BJ (cell line): ENCODE data around the gene HIVEP2. TPM values are rescaled to one million over a fixed set of nuclear protein-coding genes. Genes with fewer than 3 reads are reported as not detected.

Source experiments
- CTCF ChIA-PET: fragments of 350-600 bp; formaldehyde crosslinking; extraction: SDS; loops from one replicate; lab custom pipeline; 2021; ENCODE audit warnings: antibody characterized with exemption, inconsistent platforms; lab: Yijun Ruan, JAX
- POLR2A ChIA-PET: fragments of 300-600 bp; sonication (Branson Sonifier 250); formaldehyde crosslinking; extraction: SDS; loops from one replicate; lab custom pipeline; 2021; ENCODE audit warnings: antibody characterized with exemption; lab: Charles Lee
- DNase-seq: peaks from one replicate; pipeline ENCODE4 v3.0.0-alpha.2; 2011; ENCODE audit warnings: low read depth
- H3K27me3 ChIP-seq: 2 replicates; pipeline ENCODE4 v1.6.0; 2011; ENCODE audit warnings: low read length; ENCODE audit not compliant: control insufficient read depth, insufficient read depth
- H3K36me3 ChIP-seq: 2 replicates; pipeline ENCODE4 v1.5.1; 2011; ENCODE audit warnings: low read length; ENCODE audit not compliant: control insufficient read depth, insufficient read depth
- H3K4me3 ChIP-seq: 2 replicates; pipeline ENCODE4 v1.5.1; 2011; ENCODE audit warnings: low read depth, mild to moderate bottlenecking, control low read depth, low read length
- polyA plus RNA-seq: library from polyadenylated mRNA; depleted of rRNA; stranded (reverse); fragments of >200 nt; gene quantifications from 2 replicates; pipeline ENCODE4 v1.2.3, GENCODE V29; 2011
- TF ChIP-seq, protein P1 (sequence below): IDR thresholded peaks from 2 replicates; pipeline ENCODE4 v1.5.1; 2011; ENCODE audit warnings: low read depth, mild to moderate bottlenecking, control low read depth, inconsistent platforms, low read length, moderate library complexity; ENCODE audit not compliant: insufficient read depth

The HIVEP2 gene
- polyA plus RNA-seq, 1 experiment = 3.7 TPM

DNA sequence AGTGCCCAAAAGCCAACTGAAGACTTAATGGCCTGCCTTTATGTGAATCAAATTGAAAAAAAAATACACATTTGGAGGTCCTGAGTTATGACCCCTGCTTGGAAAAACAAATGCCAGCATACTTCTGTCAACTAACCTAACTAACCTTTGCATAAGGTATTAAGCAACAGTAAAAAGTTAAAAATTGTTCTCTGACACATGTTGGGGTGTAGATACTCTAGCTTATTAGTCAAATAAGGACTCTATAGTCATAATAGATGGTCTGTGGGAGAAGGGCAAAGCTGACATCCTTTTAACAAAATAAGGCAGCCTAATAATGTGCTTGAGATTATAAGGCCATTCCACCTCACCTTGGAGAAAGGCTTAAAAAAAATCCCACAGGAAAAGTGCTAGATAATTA lies 140.5 kb downstream of the HIVEP2 start:
- TF ChIP-seq, protein P1, sequence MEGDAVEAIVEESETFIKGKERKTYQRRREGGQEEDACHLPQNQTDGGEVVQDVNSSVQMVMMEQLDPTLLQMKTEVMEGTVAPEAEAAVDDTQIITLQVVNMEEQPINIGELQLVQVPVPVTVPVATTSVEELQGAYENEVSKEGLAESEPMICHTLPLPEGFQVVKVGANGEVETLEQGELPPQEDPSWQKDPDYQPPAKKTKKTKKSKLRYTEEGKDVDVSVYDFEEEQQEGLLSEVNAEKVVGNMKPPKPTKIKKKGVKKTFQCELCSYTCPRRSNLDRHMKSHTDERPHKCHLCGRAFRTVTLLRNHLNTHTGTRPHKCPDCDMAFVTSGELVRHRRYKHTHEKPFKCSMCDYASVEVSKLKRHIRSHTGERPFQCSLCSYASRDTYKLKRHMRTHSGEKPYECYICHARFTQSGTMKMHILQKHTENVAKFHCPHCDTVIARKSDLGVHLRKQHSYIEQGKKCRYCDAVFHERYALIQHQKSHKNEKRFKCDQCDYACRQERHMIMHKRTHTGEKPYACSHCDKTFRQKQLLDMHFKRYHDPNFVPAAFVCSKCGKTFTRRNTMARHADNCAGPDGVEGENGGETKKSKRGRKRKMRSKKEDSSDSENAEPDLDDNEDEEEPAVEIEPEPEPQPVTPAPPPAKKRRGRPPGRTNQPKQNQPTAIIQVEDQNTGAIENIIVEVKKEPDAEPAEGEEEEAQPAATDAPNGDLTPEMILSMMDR = no peak
- Histone ChIP-seq H3K36me3 (no peaks in the 10 kb centered on the region), H3K4me3 (no peak overlapping the region), H3K27me3 (no peaks in the 10 kb centered on the region)
- POLR2A ChIA-PET = no interaction called here
- DNase-seq = no peak
- CTCF ChIA-PET = no interaction called here

DNA sequence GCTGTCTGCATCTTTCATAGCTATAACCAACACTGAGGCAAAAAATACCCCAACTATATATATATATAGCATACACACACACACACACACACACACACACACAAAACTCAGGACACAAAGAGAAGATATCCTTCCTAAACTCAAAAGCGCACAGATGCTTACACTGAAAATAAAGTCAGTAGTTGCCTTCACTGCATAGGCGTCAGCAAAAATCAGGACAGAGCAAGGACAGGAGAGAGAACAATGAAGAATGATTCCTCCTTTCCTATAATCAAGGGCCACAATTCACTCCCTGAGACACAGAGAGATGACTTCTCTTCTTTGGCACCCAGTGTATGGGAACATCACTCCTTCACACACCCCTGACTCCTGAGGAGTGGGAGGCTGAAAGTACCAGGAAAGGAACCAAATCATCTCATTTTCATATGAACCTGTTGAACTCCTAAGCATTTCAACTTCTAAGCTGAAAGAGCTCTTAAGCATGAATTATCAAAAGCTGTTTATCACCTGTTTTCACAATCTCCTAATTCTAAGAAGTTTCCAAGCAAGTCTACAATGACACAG lies 141.4 kb downstream of the HIVEP2 start:
- DNase-seq = no peak
- TF ChIP-seq, protein P1 = no peak
- POLR2A ChIA-PET = no interaction called here
- Histone ChIP-seq H3K4me3 (no peak overlapping the region), H3K27me3 (no peaks in the 10 kb centered on the region), H3K36me3 (no peaks in the 10 kb centered on the region)
- CTCF ChIA-PET = no interaction called here

DNA sequence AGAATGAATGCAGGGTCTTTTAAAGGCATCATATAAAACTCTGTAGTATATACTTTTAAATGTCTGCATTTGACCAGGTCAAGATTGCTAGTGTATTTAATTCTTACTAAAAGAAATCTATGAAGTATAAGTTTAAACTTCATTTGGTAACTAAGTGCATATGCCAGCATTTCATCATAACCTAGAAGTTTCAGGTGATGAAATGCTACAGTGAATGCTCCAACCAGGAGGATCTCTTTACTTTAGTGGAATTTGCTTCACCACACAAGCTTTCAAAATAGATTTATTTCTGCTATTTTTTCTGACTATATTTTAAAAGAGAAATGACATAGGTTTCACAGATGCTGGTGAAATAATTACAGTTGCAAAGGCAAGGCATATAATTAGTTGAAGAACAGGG lies 141.9 kb downstream of the HIVEP2 start:
- H3K36me3 ChIP-seq = no peaks in the 10 kb centered on the region
- ChIA-PET CTCF (no interaction called here), POLR2A (no interaction called here)
- H3K4me3 ChIP-seq = no peak overlapping the region
- no peak for DNase-seq
- TF ChIP-seq, protein P1 = no peak
- no peaks in the 10 kb centered on the region for H3K27me3 ChIP-seq

GRCh38 chr6:142802124-142802523 lies 142.9 kb downstream of the HIVEP2 start:
- TF ChIP-seq, protein P1 = no peak
- POLR2A ChIA-PET = no interaction called here
- Histone ChIP-seq H3K27me3 (no peaks in the 10 kb centered on the region), H3K36me3 (no peaks in the 10 kb centered on the region), H3K4me3 (no peak overlapping the region)
- CTCF ChIA-PET = no interaction called here
- peak; percentile 92 for DNase-seq

GRCh38 chr6:142800240-142800639 lies 144.7 kb downstream of the HIVEP2 start:
- CTCF ChIA-PET = no interaction called here
- TF ChIP-seq, protein P1 = no peak
- Histone ChIP-seq H3K36me3 (no peaks in the 10 kb centered on the region), H3K27me3 (no peaks in the 10 kb centered on the region), H3K4me3 (no peak overlapping the region)
- no peak for DNase-seq
- POLR2A ChIA-PET = no interaction called here
